Chondrocyte (in vitro differentiated cells): ENCODE measurements around the gene RAB41. TPM values are rescaled to one million over a fixed set of nuclear protein-coding genes. Genes with fewer than 3 reads are reported as not detected.

Experiments used
- DNase-seq: peaks from one replicate; pipeline ENCODE4 v3.0.0; 2021; ENCODE audit warnings: mixed read lengths, low spot score
- H3K27ac Mint-ChIP-seq: one replicate; pipeline ENCODE4 v1.8.0; 2021; ENCODE audit warnings: mild to moderate bottlenecking, moderate library complexity, mixed read lengths; ENCODE audit not compliant: unreplicated experiment
- H3K27me3 Mint-ChIP-seq: 2 replicates; pipeline ENCODE4 v1.8.0; 2021; ENCODE audit warnings: low read depth, mixed read lengths
- H3K36me3 Mint-ChIP-seq: 2 replicates; pipeline ENCODE4 v1.8.0; 2021; ENCODE audit warnings: low read depth, mixed read lengths
- H3K4me1 Mint-ChIP-seq: 2 replicates; pipeline ENCODE4 v1.8.0; 2021; ENCODE audit warnings: low read depth, mild to moderate bottlenecking, mixed read lengths
- H3K4me3 Mint-ChIP-seq: one replicate; pipeline ENCODE4 v1.8.0; 2021; ENCODE audit warnings: mild to moderate bottlenecking, moderate library complexity, mixed read lengths; ENCODE audit not compliant: unreplicated experiment
- H3K9me3 Mint-ChIP-seq: 2 replicates; pipeline ENCODE4 v1.8.0; 2021; ENCODE audit warnings: low read depth, mixed read lengths
- total RNA-seq: library from RNA; stranded (reverse); gene quantifications from 3 replicates; pipeline ENCODE4 v1.2.1, GENCODE V29; 2021
- TF ChIP-seq, protein P1 (sequence below): fragments of 200-600 bp; sonication (generic); IDR thresholded peaks from 2 replicates; pipeline ENCODE4 v1.5.0; 2021; ENCODE audit warnings: antibody characterized with exemption, mild to moderate bottlenecking, moderate library complexity

Gene RAB41
- total RNA-seq, 1 donor from 2014 or later = not detected

GRCh38 chrX:70247252-70247651 lies 34.7 kb upstream of the RAB41 start:
- Mint-ChIP-seq H3K27me3 (no peaks in the 10 kb centered on the region), H3K4me3 (no peak overlapping the region), H3K9me3 (peaks cover 15% of the 10 kb centered on the region), H3K4me1 (no peaks in the 10 kb centered on the region), H3K36me3 (no peaks in the 10 kb centered on the region), H3K27ac (no peak overlapping the region)
- TF ChIP-seq, protein P1, sequence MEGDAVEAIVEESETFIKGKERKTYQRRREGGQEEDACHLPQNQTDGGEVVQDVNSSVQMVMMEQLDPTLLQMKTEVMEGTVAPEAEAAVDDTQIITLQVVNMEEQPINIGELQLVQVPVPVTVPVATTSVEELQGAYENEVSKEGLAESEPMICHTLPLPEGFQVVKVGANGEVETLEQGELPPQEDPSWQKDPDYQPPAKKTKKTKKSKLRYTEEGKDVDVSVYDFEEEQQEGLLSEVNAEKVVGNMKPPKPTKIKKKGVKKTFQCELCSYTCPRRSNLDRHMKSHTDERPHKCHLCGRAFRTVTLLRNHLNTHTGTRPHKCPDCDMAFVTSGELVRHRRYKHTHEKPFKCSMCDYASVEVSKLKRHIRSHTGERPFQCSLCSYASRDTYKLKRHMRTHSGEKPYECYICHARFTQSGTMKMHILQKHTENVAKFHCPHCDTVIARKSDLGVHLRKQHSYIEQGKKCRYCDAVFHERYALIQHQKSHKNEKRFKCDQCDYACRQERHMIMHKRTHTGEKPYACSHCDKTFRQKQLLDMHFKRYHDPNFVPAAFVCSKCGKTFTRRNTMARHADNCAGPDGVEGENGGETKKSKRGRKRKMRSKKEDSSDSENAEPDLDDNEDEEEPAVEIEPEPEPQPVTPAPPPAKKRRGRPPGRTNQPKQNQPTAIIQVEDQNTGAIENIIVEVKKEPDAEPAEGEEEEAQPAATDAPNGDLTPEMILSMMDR = no peak
- no peak for DNase-seq

DNA sequence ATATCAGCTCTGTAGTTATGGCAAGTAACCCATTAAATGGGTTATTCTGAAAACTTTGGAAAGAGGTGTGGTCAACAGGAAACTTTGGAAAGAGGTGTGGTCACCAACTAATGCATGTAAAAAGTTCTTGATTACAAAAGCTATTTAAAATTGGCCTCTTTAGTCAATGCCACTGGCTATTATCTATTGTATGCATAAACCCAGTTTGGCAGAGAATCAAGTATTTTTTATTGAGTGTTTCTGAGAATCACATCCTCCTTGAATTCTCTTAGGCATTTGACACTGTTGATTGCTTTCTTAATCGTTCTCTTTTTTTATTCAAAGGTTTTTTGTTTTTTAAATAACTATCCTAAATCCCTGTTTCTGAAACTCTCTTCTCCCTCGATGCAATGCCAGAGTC lies 29.5 kb upstream of the RAB41 start:
- TF ChIP-seq, protein P1 = no peak
- H3K9me3 Mint-ChIP-seq = peaks cover 30% of the 10 kb centered on the region
- H3K4me3 Mint-ChIP-seq = no peak overlapping the region
- no peaks in the 10 kb centered on the region for H3K27me3 Mint-ChIP-seq
- DNase-seq = no peak
- no peaks in the 10 kb centered on the region for H3K36me3 Mint-ChIP-seq
- no peak overlapping the region for H3K27ac Mint-ChIP-seq
- H3K4me1 Mint-ChIP-seq = no peaks in the 10 kb centered on the region

DNA sequence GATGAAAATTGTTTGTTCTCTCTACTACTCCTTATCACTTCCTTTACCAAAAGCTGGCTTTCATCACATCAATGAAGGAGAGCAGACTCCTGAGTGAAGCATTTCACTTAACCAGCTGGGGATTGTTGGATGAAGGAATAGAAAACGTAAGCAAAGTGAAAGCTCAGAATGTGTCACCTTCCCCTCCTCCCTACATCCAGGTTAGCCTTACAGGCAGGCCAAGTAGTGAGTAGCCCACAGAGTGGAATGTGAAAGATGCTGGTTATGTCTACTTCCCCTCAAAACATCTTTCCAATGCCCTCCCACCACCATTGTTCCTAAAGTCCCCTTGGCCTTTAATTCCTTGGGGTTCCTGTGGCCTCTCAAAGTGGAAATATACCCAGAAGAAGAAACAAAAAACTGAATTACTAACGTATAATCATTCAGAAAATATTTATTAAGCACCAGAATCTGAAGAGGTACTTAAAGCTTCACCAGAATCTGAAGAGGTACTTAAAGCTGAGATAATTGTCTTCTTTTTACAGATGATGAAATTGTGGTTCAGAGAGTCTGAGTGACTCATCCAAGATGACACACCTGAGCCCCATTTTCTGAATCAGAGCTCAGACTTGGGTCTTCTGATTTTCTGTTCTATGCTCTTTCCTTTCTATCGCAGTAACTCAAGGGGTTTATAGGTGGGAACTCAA lies 28.5 kb upstream of the RAB41 start:
- no peak overlapping the region for H3K4me3 Mint-ChIP-seq
- TF ChIP-seq, protein P1 = no peak
- no peak for DNase-seq
- H3K36me3 Mint-ChIP-seq = no peaks in the 10 kb centered on the region
- H3K4me1 Mint-ChIP-seq = no peaks in the 10 kb centered on the region
- H3K27me3 Mint-ChIP-seq = no peaks in the 10 kb centered on the region
- H3K9me3 Mint-ChIP-seq = peaks cover 30% of the 10 kb centered on the region
- H3K27ac Mint-ChIP-seq = no peak overlapping the region

GRCh38 chrX:70254063-70254400 lies 27.9 kb upstream of the RAB41 start:
- Mint-ChIP-seq H3K36me3 (no peaks in the 10 kb centered on the region), H3K4me3 (no peak overlapping the region), H3K27me3 (no peaks in the 10 kb centered on the region), H3K4me1 (no peaks in the 10 kb centered on the region), H3K9me3 (peaks cover 30% of the 10 kb centered on the region), H3K27ac (no peak overlapping the region)
- TF ChIP-seq, protein P1 = no peak
- DNase-seq = no peak

GRCh38 chrX:70254909-70255308 lies 27.1 kb upstream of the RAB41 start:
- no peaks in the 10 kb centered on the region for H3K27me3 Mint-ChIP-seq
- H3K4me3 Mint-ChIP-seq = no peak overlapping the region
- no peaks in the 10 kb centered on the region for H3K4me1 Mint-ChIP-seq
- H3K9me3 Mint-ChIP-seq = peaks cover 29% of the 10 kb centered on the region
- TF ChIP-seq, protein P1 = no peak
- H3K27ac Mint-ChIP-seq = no peak overlapping the region
- no peak for DNase-seq
- H3K36me3 Mint-ChIP-seq = no peaks in the 10 kb centered on the region
